ENCODE data around the gene DNAJC30. TPM values are rescaled to one million over a fixed set of nuclear protein-coding genes. Genes with fewer than 3 reads are reported as not detected.

Gene DNAJC30
- total and polyA plus RNA-seq, 2 experiments from 2014 or later, result 2.8 to 5.6 TPM

GRCh38 chr7:73723813-73724212 is 40.6 kb upstream of the DNAJC30 start:
- Histone ChIP-seq H3K4me2 (no peak overlapping the region), H3K4me1 (ENCODE audit: insufficient read depth) (0 out of 2 replicates have a peak, but pooled peaks cover 7% of the 10 kb centered on the region), H3F3A (replicated peaks; ENCODE audit: low read depth) (0 out of 2 replicates have a peak, but pooled peaks cover 2% of the 10 kb centered on the region), H3K27me3 (ENCODE audit: insufficient read depth) (peaks cover 14% of the 10 kb centered on the region), H3K4me3 (no peak overlapping the region), H3K9me2 (ENCODE audit: insufficient read depth) (no peaks in the 10 kb centered on the region), H4K20me1 (replicated peaks; ENCODE audit: insufficient read depth) (no peaks in the 10 kb centered on the region), H3K79me2 (replicated peaks; ENCODE audit: insufficient read depth) (no peaks in the 10 kb centered on the region), H3K36me3 (ENCODE audit: insufficient read depth) (no peaks in the 10 kb centered on the region), H2AFZ (no peak overlapping the region), H3K27ac (ENCODE audit: low read depth) (no peak overlapping the region)
- Mint-ChIP-seq H3K9me3 (no peaks in the 10 kb centered on the region), H3K27me3 (ENCODE audit: insufficient read depth, low read depth, poor library complexity) (peaks cover 14% of the 10 kb centered on the region), H3K4me3 (no peak overlapping the region), H3K36me3 (ENCODE audit: low read depth) (no peaks in the 10 kb centered on the region), H3K4me1 (peaks cover 8% of the 10 kb centered on the region), H3K27ac (no peak overlapping the region)
- DNase-seq (ENCODE audit: low spot score) (no peak), ATAC-seq (no peak)
- TF ChIP-seq EZH2phosphoT487 (IDR thresholded peaks at IDR 0.05; ENCODE audit: unreplicated experiment) (no peak), CREB1 (CRISPR knock-in tag; IDR thresholded peaks at IDR 0.05; ENCODE audit: low read depth) (no peak), EZH2 (IDR thresholded peaks at IDR 0.05; ENCODE audit: low read depth, unreplicated experiment) (no peak), ZNF331 (CRISPR knock-in tag; IDR thresholded peaks at IDR 0.05; ENCODE audit: low read depth) (no peak), NANOG (IDR thresholded peaks at IDR 0.05; ENCODE audit: borderline replicate concordance) (no peak), STAT1 (IDR thresholded peaks at IDR 0.05; ENCODE audit: unreplicated experiment) (no peak)
- TF ChIP-seq, protein P1, sequence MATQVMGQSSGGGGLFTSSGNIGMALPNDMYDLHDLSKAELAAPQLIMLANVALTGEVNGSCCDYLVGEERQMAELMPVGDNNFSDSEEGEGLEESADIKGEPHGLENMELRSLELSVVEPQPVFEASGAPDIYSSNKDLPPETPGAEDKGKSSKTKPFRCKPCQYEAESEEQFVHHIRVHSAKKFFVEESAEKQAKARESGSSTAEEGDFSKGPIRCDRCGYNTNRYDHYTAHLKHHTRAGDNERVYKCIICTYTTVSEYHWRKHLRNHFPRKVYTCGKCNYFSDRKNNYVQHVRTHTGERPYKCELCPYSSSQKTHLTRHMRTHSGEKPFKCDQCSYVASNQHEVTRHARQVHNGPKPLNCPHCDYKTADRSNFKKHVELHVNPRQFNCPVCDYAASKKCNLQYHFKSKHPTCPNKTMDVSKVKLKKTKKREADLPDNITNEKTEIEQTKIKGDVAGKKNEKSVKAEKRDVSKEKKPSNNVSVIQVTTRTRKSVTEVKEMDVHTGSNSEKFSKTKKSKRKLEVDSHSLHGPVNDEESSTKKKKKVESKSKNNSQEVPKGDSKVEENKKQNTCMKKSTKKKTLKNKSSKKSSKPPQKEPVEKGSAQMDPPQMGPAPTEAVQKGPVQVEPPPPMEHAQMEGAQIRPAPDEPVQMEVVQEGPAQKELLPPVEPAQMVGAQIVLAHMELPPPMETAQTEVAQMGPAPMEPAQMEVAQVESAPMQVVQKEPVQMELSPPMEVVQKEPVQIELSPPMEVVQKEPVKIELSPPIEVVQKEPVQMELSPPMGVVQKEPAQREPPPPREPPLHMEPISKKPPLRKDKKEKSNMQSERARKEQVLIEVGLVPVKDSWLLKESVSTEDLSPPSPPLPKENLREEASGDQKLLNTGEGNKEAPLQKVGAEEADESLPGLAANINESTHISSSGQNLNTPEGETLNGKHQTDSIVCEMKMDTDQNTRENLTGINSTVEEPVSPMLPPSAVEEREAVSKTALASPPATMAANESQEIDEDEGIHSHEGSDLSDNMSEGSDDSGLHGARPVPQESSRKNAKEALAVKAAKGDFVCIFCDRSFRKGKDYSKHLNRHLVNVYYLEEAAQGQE (IDR thresholded peaks at IDR 0.05; ENCODE audit: unreplicated experiment), result no peak

DNA sequence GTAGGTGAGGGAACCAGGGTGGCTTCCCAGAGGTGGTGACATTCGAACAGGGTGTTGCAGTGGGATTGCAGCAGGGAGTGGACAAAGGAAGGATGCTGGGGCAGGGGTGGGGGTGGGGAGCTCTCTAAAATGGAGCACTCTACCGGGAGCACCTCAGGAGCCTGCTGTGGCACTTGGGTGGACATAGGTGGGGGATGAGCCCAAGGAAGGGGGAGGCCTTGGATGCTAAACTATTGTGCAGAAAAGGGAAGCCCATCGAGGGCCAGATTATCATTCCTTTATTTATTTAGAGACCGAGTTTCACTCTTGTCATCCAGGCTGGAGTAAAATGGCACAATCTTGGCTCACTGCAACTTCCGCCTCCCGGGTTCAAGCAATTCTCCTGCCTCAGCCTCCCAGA is 39.5 kb upstream of the DNAJC30 start:
- no peaks in the 10 kb centered on the region for H3K36me3 ChIP-seq (ENCODE audit: insufficient read depth)
- H3K9me2 ChIP-seq (ENCODE audit: insufficient read depth), result no peaks in the 10 kb centered on the region
- ATAC-seq (no peak), DNase-seq (ENCODE audit: low spot score) (no peak)
- Mint-ChIP-seq H3K4me1 (peaks cover under 1% of the 10 kb centered on the region; the same call in 2 of the 3 replicates), H3K27ac (no peak overlapping the region), H3K4me3 (no peak overlapping the region), H3K36me3 (ENCODE audit: low read depth) (no peaks in the 10 kb centered on the region), H3K9me3 (no peaks in the 10 kb centered on the region), H3K27me3 (ENCODE audit: insufficient read depth, low read depth, poor library complexity) (peaks cover 20% of the 10 kb centered on the region)
- 0 out of 2 replicates have a peak, but pooled peaks cover 2% of the 10 kb centered on the region for H3F3A ChIP-seq (replicated peaks; ENCODE audit: low read depth)
- no peaks in the 10 kb centered on the region; the same call in 1 of the 2 replicates for H4K20me1 ChIP-seq (replicated peaks; ENCODE audit: insufficient read depth)
- H3K4me3 ChIP-seq, result no peak overlapping the region
- no peaks in the 10 kb centered on the region for H3K79me2 ChIP-seq (replicated peaks; ENCODE audit: insufficient read depth)
- no peak overlapping the region for H2AFZ ChIP-seq
- peaks cover 1% of the 10 kb centered on the region; the same call in 1 of the 2 replicates for H3K4me1 ChIP-seq (ENCODE audit: insufficient read depth)
- H3K27me3 ChIP-seq (ENCODE audit: insufficient read depth), result peaks cover 24% of the 10 kb centered on the region
- no peak overlapping the region for H3K27ac ChIP-seq (ENCODE audit: low read depth)
- H3K4me2 ChIP-seq, result no peak overlapping the region
- TF ChIP-seq, protein P1 (IDR thresholded peaks at IDR 0.05; ENCODE audit: unreplicated experiment), result no peak
- TF ChIP-seq NANOG (IDR thresholded peaks at IDR 0.05; ENCODE audit: borderline replicate concordance) (no peak), STAT1 (IDR thresholded peaks at IDR 0.05; ENCODE audit: unreplicated experiment) (no peak), EZH2phosphoT487 (IDR thresholded peaks at IDR 0.05; ENCODE audit: unreplicated experiment) (no peak), ZNF331 (CRISPR knock-in tag; IDR thresholded peaks at IDR 0.05; ENCODE audit: low read depth) (no peak), POLR2AphosphoS5 (IDR thresholded peaks at IDR 0.05; ENCODE audit: low read depth) (no peak), ZNF114 (CRISPR knock-in tag; IDR thresholded peaks at IDR 0.05) (no peak)
- TF ChIP-seq, protein P2, sequence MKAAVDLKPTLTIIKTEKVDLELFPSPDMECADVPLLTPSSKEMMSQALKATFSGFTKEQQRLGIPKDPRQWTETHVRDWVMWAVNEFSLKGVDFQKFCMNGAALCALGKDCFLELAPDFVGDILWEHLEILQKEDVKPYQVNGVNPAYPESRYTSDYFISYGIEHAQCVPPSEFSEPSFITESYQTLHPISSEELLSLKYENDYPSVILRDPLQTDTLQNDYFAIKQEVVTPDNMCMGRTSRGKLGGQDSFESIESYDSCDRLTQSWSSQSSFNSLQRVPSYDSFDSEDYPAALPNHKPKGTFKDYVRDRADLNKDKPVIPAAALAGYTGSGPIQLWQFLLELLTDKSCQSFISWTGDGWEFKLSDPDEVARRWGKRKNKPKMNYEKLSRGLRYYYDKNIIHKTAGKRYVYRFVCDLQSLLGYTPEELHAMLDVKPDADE (IDR thresholded peaks at IDR 0.05), result no peak
